Stimulated activated CD8-positive, alpha-beta memory T cell treated with anti-CD3 and anti-CD28 coated beads, Interleukin-7, amount 100 ng/mL, for 48 hours (primary cell): ENCODE measurements around the gene USP28.
"Not testable (repeated sequence)": the region's sequence is repeated elsewhere in the genome, so short reads cannot be mapped to it uniquely, and the experiment has no call there.

Experiments used
- DNase-seq, 2 donors: peaks; one replicate each; pipeline ENCODE4 v3.0.0-alpha.2; 2020; ENCODE audit warnings: low read depth in 1 of 2; ENCODE audit errors: extremely low read depth in 1 of 2

USP28 gene

DNA sequence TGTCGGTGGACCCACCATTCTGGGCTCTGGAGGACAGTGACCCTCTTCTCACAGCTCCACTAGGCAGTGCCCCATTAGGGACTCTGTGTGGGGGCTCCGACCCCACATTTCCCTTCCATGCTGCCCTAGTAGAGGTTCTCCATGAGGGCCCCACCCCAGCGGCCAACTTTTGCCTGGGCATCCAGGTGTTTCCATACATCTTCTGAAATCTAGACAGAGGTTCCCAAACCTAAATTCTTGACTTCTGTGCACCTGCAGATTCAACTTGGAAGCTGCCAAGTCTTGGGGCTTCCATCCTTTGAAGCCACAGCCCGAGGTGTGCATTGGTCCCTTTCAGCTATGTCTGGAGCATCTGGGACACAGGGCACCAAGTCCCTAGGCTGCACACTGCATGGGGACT lies 4.1 kb upstream of the USP28 start:
- DNase-seq: not testable (repeated sequence)

DNA sequence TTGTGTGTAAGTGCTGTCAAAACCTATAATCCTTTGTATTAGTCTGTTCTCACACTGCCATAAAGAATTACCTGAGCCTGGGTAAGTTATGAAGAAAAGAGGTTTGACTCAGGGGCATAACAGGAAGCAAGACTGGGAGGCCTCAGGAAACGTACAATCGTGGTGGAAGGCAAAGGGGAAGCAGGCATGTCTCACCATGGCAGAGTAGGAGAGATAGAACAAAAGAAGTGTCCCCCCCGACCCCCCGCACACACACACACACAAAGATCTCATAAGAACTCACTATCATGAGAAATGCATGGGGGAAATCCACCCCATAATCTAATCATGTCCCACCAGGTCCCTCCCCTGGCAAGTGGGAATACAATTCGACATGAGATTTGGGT lies 2.3 kb upstream of the USP28 start:
- no peak for DNase-seq

DNA sequence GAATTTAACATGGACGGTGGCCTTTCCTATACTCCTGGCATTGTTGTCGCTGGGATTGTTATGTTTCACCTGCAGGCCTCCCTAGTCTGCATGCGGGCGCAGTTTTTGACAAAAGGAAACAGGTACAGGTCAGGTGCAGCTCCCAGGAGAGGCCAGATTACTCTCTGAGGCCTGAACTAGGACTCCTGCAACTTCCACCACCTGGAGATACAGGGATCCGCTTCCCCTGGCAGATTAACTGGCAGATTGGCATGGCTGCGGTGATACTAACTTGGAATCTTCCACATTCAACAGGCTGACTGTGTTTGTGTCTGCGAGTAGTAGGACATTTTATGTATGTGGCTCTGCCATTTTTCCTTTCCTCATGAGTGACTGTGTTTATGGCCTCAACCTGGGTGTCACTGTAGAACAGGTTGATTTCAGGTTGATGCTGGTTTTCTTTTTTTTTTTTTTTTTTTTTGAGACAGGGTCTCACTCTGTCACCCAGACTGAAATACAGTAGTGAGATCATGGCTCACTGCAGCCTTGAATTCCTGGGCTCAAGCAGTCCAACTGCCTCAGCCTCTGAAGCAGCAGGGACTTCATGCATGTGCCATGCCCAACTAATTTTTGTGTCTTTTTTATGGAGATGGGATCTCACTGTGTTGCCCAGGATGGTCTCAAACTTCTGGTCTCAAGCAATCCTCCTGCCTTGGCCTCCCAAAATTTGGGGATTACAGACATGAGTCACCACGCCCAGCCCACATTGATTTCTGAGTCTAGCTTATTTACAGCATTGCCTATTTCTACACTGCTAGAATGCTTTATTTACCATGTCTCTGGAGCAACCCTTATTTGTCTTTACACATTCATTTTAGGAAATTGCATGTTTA lies 1.7 kb upstream of the USP28 start:
- DNase-seq: no peak

DNA sequence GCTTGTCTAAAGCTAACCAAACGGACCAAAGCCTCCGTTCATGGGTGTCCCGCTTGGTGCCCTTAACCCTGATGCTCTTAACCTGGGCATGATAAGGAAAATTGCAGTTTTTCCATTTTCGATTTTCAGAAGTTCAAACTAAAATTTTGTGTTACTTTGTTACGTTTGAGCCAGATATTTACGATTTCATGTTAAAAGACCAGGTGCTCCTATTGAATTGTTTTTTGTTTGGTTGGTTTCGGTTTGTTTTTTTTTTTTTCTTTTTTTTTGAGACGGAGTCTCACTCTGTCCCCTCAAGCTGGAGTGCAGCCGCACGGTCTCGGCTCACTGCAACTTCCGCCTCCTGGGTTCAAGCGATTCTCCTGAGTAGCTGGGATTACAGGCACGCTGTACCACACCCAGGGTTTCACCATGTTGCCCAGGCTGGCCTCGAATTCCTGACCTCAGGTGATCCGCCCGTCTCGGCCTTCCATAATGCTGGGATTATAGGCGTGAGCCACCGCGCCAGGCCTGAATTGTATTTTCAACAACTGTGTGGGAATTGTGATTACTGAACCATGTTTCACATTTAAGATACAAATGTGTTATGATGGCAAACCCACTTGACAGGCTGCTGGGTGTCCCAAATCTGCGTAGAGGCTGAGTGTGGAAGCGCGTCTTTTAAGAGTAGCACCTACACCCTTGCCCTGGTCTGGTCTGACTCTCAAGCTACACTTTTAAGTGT lies 864 bp upstream of the USP28 start:
- no peak for DNase-seq

DNA sequence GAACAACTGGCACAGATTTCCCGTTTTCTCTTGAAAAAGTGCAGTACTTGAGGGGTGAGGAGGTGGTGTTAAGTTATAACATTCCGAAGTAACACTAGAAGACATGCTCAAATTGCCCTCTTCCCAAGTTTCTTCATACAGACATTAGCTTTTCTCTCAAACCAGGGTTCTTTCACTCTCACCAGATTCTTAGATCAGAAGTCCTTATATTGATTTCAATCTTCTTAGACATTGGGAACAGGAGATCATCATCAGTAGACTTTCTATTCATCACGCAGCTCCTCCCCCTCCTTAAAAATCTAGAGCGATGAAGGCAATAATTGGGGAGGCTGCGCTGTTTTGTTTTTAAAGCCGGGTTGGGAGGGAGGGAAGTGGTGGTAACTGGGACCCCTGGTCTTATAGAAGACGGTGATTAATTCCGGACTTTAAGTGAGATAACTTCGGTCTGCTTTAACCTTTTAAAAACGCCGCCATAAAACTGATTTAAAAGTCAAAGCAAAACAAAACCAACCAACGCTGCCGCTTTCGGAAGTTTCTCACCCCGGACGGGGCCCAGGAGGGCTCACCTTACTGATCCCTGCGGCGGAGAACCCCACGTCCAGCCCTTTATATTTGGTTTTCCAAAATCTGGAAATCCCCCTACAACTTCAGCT lies 665 bp downstream of the USP28 start:
- no peak for DNase-seq

DNA sequence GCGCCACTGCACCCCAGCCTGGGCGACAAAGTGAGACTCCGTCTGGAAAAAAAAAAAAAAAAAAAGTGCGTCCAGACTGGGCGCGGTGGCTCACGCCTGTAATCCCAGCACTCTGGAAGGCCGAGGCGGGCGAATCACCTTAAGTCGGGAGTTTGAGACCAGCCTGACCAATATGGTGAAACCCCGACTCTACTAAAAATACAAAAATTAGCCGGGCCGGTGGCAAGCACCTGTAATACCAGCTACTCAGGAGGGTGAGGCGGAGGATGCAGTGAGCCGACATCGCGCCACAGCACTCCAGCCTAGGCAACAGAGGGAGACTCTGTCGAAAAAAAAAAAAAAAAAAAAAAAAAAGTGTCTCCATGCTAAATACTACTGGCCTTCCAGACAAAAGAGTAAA lies 1.3 kb downstream of the USP28 start:
- no peak for DNase-seq

DNA sequence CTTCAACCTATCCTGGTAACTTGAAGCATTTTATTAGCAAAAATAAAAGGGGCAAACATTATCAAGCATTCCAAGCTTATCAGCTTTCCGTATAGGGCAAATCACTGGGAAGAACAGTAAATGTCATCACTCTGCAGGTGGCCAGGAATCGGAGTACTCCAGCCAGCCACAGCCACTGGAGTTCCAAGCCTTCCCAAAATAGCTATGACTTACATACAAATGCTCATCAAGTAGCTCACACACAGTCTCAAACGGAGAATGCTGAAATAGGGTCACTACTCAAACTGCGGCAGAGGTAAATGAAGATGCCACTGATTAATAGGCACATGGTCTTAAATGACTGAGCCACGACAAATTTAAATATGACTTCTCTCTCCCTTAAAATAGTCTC lies 2.1 kb downstream of the USP28 start:
- no peak for DNase-seq

DNA sequence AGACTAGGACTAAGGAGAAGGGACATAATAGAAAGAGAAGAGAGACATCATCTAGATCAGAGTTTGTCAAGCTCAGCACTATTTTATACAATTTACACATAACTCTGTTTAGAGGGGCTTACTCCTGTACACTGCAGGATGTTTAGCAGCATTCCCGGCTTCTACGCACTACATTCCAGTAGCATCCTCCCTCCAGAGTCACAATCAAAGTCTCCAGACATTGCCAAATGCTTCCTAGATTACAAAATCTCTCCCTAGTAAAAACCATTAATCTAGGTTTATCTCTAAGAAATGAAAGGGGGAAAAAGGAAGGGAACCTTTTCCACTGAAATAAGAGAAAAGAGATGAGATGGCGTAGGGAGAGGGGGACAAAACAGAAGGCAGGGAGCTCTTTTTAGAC lies 4.0 kb downstream of the USP28 start:
- DNase-seq: no peak

DNA sequence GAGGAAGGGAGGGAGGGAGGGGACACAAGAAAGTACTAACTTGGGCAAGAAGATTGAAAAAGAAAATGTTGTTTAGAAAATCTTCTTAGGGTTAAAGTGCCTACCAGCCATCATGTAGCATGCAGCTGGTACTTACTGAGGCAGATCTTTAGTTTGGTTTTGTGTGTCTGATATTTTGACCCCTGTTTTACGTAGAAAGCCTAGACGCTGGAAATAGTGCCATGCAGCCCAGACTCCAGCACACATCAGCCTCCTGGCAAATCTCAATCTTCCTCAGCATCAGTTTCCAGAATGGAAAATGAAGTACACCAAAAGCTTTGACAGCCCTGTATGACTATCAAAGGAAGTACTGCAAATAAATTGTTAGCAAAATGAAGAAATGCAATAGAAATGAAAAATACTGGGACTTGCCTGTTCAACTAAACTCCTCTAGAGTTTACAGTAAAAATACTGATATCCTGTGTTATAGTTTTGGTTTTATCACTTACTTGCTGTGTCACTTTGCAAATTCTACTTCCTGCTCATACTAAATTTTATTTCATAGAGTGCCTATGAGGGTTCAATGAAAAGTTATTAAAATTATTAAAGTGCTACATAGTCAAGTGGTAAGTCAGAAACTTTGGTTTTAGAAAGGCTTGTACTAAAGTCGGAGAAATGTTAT lies 7.4 kb downstream of the USP28 start:
- DNase-seq: no peak

DNA sequence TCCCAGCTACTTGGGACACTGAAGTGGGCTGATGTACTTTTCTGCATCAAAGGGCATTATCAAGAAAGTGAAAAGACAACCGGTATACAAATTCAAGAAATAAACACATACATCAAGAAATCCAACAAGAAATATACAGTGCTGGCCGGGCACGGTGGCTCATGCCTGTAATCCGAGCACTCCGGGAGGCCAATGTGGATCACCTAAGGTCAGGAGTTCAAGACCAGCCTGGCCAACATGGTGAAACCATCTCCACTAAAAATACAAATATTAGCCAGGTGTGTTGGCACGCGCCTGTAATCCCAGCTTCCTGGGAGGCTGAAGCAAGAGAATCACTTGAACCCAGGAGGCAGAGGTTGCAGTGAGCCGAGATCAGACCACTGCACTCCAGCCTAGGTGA lies 9.5 kb downstream of the USP28 start:
- DNase-seq: no peak

DNA sequence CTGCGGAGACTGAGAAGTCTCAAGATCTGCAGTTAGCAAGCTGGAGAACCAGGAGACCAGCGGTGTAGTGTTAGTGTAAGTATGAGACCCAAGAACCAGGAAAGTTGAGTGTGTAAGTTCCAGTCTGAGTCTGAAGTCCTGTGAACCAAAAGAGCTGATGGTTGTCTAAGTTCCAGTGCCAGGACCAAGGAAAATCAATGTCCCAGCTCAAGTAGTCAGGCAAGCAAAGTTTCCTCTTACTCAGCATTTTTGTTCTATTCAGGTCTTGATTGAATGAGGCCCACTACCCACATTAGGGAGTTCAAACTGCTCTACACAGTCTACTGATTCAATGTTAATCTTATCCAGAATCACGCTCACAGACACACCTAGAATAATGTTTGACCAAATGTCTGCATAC lies 11.0 kb downstream of the USP28 start:
- DNase-seq: no peak

DNA sequence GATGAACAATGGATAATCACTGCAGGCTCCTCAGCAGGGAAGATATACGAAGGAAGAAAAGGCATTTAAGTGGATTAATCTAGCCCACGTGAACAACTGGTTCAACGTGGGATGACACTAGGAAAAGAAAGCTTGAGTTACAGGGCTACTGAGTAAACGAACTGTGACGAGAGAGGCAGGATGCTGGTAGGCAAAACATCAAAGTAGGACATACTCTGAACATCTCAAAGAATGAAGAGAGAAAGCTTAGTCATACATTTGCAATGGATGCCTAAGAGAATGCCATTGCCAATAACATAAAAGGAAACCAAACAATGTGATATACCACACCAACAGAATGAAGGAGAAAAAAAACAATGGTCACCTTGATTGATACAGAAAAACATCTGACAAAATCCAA lies 12.9 kb downstream of the USP28 start:
- DNase-seq: no peak

DNA sequence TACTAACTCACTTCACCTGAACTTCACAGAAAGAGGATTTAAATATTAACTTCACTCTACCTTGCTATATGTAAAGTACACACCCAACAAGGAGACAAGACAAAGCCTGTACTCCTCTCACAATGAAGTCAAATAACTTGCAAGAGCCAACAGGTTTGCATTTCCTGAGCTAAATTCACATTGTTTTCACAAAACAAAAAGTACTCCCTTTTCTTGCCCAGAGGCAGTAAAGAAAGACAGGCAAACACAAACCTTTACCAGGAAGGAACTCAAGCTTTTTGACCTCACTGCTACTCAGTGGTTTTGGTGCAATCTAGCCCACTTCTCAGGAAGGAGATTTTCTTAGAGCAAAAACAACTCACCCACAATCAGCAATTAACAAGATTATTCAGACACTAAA lies 15.7 kb downstream of the USP28 start:
- no peak for DNase-seq

DNA sequence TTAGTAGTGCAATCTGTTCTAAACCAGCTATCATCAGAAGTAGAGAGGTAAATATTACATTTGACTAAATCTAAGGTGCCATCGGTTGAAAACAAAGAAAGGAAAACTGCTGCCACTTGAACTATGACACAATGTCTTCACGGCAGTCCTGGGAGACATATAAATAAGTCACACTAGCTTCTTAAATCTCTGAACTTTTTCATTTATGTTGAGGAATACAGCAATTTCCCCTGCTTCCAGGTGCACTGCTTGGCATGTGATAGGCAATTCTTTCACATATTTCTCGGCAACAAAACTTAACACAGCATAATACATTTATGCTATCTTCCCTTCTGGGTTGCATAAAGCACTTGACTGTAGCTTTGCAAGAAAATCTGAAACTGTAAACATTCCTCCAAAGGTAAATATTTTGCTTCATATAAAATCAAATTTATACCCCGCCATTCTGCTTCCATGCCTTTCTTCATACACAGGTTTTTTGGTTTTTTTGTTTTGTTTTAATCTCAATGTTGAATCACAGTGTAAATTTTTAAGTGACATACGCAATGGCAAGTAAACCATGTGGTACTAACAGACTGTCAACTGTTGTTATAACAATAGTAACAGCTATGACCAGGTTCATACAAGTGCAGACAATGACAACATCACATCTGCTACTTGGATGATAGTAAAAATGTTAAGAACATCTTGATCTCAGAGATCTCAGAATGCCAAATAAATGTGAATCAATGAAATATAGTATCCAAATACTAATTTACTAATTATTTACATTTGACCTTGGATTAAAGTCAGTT lies 18.2 kb downstream of the USP28 start:
- no peak for DNase-seq

DNA sequence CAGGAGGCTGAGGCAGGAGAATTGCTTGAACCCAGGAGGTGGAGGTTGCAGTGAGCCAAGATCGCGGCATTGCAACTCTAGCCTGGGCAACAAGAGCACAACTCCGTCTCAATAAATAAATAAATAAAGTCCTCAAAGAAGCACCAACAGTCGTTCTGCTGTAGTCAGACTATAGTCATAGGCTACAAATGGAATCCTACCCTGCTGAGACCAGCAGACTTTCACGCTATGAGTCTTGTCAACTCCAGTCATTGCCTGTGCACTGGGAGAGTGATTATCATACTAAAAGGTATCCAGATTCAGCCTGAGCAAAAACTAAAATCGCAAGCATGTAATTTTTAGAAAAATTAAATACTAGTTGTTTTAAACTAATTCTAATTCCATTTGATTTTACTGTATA lies 19.6 kb downstream of the USP28 start:
- no peak for DNase-seq

DNA sequence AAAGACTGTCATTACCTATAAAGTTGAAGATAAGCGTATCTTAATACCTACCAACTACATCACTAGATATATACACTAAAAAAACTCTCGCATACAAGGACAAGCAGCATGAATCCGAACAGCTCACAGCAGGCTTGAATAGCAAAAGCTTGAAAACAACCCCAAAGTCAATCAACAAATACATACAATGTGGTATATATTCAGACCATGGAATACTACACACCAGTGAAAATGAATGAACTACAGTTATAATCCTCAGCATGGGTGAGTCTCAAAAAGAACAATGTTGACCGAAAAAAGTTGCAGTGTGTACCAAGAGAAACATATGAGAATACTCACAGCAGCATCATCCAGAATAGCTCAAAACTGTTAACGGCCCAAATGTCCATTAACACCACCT lies 25.2 kb downstream of the USP28 start:
- no peak for DNase-seq

DNA sequence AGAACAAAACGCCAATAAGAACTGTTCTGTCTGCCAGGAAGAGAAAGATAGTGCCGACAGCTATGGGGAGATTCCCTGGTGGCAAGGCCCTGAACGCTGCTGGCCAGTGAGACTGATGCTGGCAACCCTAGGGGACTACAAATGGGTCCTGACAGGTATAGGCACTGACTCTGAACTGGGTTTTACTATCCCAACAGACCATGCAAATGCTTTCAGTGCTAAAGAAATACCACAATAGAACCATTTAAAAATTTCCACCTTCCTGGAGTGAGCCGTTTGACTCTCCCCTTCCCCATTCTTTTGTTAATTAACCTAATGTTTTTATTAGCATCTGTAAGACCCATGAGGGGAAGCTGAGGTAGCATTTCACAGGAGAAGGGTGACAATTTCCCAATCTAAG lies 25.7 kb downstream of the USP28 start:
- DNase-seq: no peak

DNA sequence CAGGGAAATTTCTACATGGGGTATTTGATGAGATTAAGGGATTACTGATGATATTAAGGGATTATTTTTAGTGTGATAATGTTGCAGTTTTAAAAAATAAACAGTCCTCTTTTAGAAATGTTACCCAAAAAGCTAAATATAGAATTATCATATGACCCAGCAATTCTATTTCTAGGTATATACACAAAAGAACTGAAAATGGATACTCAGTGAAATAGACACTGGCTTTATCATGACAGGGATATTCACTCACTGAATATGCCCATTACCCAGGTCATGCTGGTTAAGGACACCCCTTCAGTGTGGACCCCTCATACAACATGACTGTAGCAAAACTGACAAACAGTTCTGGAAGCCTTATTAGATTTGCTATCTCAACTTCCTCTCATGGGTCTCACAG lies 27.8 kb downstream of the USP28 start:
- DNase-seq: no peak

DNA sequence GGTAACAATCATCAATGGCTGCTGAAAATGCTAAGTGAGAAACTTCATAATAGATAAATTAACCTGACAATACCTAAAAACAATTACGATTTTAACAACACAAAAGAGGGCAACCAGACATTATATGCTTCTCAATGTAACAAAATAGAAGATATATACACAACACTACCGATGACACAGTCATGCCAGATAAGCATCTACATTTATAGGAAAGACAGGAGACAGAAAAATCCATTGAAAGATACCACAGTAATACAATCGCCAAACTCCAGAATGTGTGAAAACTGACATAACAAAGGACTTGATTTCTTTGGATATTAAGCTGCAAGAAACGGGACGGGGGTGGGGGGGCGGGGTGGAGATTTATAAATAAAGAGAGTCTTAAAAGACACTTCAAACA lies 28.3 kb downstream of the USP28 start:
- DNase-seq: no peak

DNA sequence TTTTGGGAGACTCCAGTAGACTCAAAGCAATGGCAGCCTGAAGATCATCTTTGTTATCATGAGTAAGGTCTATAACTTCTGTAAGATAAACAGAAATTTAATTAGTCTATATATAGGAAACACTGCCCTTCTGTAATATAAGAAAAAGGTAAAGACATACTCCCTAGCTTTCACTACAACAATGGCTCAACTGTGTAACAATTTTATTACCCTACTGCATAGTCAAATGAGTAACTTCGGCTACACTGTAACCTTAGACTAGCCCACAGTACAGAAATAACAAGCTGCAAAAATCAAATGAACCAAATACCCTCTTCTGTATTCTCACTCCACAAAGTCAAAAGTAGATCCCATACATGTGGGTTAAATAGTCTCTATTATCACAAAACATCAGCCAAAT lies 33.7 kb downstream of the USP28 start:
- no peak for DNase-seq
